Measurements from ENCODE around the gene ZRANB1. TPM values are rescaled to one million over a fixed set of nuclear protein-coding genes. Genes with fewer than 3 reads are reported as not detected.

Gene ZRANB1
- total RNA-seq, 1 donor from 2014 or later, result 24.5 TPM

DNA sequence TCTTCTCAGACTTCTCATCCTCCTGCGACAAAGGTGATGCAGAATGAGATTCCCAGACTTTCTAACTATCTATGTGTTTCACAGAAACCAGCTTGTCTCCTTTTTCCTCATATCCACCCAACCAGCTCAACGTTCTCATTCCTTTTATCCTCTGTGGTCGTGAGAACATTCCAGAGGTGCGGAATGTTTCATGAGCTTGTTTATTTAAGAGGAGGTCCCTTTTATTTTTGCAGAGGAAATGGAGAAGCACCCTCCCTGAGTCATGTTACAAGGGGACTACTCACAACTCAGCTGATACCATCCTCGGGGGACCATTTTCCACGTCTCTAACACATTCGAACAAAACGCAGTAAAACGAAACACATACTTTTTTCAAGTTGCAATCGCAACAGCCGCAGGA, 93.2 kb downstream of the ZRANB1 start:
- no peak for DNase-seq (ENCODE audit: extremely low spot score, unreplicated experiment)
- Mint-ChIP-seq H3K4me1 (ENCODE audit: unreplicated experiment) (peaks cover 59% of the 10 kb centered on the region), H3K4me3 (no peak overlapping the region), H3K27ac (peak overlapping the region; percentile 24), H3K9me3 (no peaks in the 10 kb centered on the region), H3K27me3 (no peaks in the 10 kb centered on the region), H3K36me3 (peaks cover 29% of the 10 kb centered on the region)
- no peak for TF ChIP-seq CTCF (conservative IDR thresholded peaks at IDR 0.05)

DNA sequence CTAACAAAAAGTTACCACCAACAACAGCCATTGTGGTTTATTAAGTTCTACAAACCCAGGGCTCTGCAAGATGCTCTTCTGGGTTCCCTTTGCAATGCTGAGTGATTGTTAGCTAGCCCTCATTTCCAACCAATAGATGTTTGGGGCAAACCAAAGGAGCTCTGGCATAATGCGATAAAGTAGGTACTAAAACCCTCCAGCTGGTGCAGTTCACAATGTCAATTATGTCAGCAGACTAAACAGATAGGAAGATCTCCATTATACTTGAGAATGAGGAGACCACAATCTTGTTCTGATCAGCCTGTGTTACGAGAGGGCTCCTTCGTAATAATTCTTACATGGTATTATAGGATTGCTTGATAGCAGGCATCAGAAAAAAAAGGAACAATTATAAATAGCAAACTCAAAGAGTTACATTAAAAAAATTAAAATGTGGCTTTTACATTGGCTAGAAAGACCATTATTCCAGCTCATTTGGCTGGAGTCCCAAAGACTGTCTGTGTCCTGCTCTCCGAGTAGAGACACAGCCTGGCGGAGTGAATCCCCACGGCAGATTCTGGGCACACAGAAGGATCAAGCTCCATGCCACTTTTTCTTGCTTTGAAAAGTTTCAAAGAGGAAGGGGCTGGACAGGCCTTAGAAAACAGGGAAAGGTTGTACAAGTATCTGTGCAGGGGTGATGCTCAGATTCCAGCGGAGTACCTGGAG, 93.8 kb downstream of the ZRANB1 start:
- H3K4me1 Mint-ChIP-seq (ENCODE audit: unreplicated experiment), result peaks cover 59% of the 10 kb centered on the region
- H3K4me3 Mint-ChIP-seq, result no peak overlapping the region
- no peaks in the 10 kb centered on the region for H3K9me3 Mint-ChIP-seq
- no peaks in the 10 kb centered on the region for H3K27me3 Mint-ChIP-seq
- TF ChIP-seq CTCF (conservative IDR thresholded peaks at IDR 0.05), result no peak
- no peak for DNase-seq (ENCODE audit: extremely low spot score, unreplicated experiment)
- H3K36me3 Mint-ChIP-seq, result peaks cover 34% of the 10 kb centered on the region
- no peak overlapping the region for H3K27ac Mint-ChIP-seq

- H3K36me3 Mint-ChIP-seq, result peaks cover 35% of the 10 kb centered on the region
- H3K27ac Mint-ChIP-seq, result peak overlapping the region; percentile 36
- no peak for DNase-seq (ENCODE audit: extremely low spot score, unreplicated experiment)
- no peaks in the 10 kb centered on the region for H3K9me3 Mint-ChIP-seq
- H3K4me3 Mint-ChIP-seq, result peak overlapping the region; percentile 17
- peaks cover 59% of the 10 kb centered on the region for H3K4me1 Mint-ChIP-seq (ENCODE audit: unreplicated experiment)
- no peak for TF ChIP-seq CTCF (conservative IDR thresholded peaks at IDR 0.05)
- H3K27me3 Mint-ChIP-seq, result no peaks in the 10 kb centered on the region
Measured at GRCh38 chr10:125037145-125037877, 95.4 kb downstream of the ZRANB1 start.

Small RNA genes within 50 kb of the gene (microRNA-seq; reads per million reads assigned to microRNA genes)
- not detected for gene MIR4296

Other genes starting within 250 kb of the ZRANB1 start
- 25.9 and 35.9 TPM in 2 replicates for gene FAM53B, start 197.7 kb upstream of the ZRANB1 start, total RNA-seq (ENCODE audit: low replicate concordance)
- gene EEF1AKMT2, start 150.2 kb upstream of the ZRANB1 start, total RNA-seq (ENCODE audit: low replicate concordance), result 18.7 and 18.8 TPM in 2 replicates
- gene ABRAXAS2, start 140.3 kb upstream of the ZRANB1 start, total RNA-seq (ENCODE audit: low replicate concordance), result 15.1 and 16.0 TPM in 2 replicates
- gene CTBP2, start 218.4 kb downstream of the ZRANB1 start, total RNA-seq (ENCODE audit: low replicate concordance), result 101 and 113 TPM in 2 replicates